Measurements from ENCODE around the gene AMER3.

The AMER3 gene

GRCh38 chr2:130756053-130756873 lies 923 bp downstream of the AMER3 start:
- DNase-seq (ENCODE audit: low read depth), result no peak

GRCh38 chr2:130756874-130757668 lies 1.7 kb downstream of the AMER3 start:
- no peak for DNase-seq (ENCODE audit: low read depth)

- DNase-seq (ENCODE audit: low read depth), result no peak
Measured at GRCh38 chr2:130759906-130760753, 4.8 kb downstream of the AMER3 start.

- DNase-seq (ENCODE audit: low read depth), result no peak
Measured at GRCh38 chr2:130760754-130761751, 5.7 kb downstream of the AMER3 start.

GRCh38 chr2:130762031-130762909 lies 6.9 kb downstream of the AMER3 start:
- DNase-seq (ENCODE audit: low read depth), result no peak

GRCh38 chr2:130762910-130763385 lies 7.6 kb downstream of the AMER3 start:
- DNase-seq (ENCODE audit: low read depth), result no peak

- no peak for DNase-seq (ENCODE audit: low read depth)
Measured at GRCh38 chr2:130763405-130763804, 8.1 kb downstream of the AMER3 start.

- no peak for DNase-seq (ENCODE audit: low read depth)
Measured at GRCh38 chr2:130764035-130764820, 8.9 kb downstream of the AMER3 start.

- no peak for DNase-seq (ENCODE audit: low read depth)
Measured at GRCh38 chr2:130764821-130765115, 9.4 kb downstream of the AMER3 start.

- DNase-seq (ENCODE audit: low read depth), result no peak
Measured at GRCh38 chr2:130765464-130765863, 10.1 kb downstream of the AMER3 start.

- DNase-seq (ENCODE audit: low read depth), result no peak
Measured at GRCh38 chr2:130766037-130766436, 10.7 kb downstream of the AMER3 start.

GRCh38 chr2:130766711-130767407 lies 11.5 kb downstream of the AMER3 start:
- DNase-seq (ENCODE audit: low read depth), result no peak

- DNase-seq (ENCODE audit: low read depth), result no peak
Measured at GRCh38 chr2:130767408-130767775, 12.1 kb downstream of the AMER3 start.

GRCh38 chr2:130768191-130768855 lies 13.0 kb downstream of the AMER3 start:
- DNase-seq (ENCODE audit: low read depth), result no peak

GRCh38 chr2:130769343-130769907 lies 14.1 kb downstream of the AMER3 start:
- DNase-seq (ENCODE audit: low read depth), result no peak

GRCh38 chr2:130776550-130776949 lies 21.2 kb downstream of the AMER3 start:
- DNase-seq (ENCODE audit: low read depth), result no peak

GRCh38 chr2:130778781-130779180 lies 23.4 kb downstream of the AMER3 start:
- DNase-seq (ENCODE audit: low read depth), result no peak
